ENCODE data around the gene MYO5B. TPM values are rescaled to one million over a fixed set of nuclear protein-coding genes. Genes with fewer than 3 reads are reported as not detected.

MYO5B gene
- total RNA-seq, 2 experiments from 2014 or later = not detected

- H3K27me3 ChIP-seq (ENCODE audit: control insufficient read depth in 1 of 2, insufficient read depth in 2 of 2, low read length in 2 of 2) = peaks cover 0 to 13% of the 10 kb centered on the region in 2 experiments
- intact Hi-C loops (cut with DNase I, micrococcal nuclease) = no loop called here
- no peak for TF ChIP-seq CTCF (IDR thresholded peaks at IDR 0.05)
- peaks cover 0 to 4% of the 10 kb centered on the region in 2 experiments for H3K9me3 ChIP-seq (ENCODE audit: control insufficient read depth in 1 of 2, insufficient read depth in 1 of 2, low read length in 2 of 2)
- Mint-ChIP-seq H3K36me3 (ENCODE audit: low read depth) (no peaks in the 10 kb centered on the region), H3K4me1 (ENCODE audit: low read depth) (no peaks in the 10 kb centered on the region), H3K27me3 (peaks cover 76% of the 10 kb centered on the region), H3K9me3 (peaks cover 4% of the 10 kb centered on the region), H3K4me3 (no peak overlapping the region), H3K27ac (no peak overlapping the region)
- H3K36me3 ChIP-seq (ENCODE audit: insufficient read depth, low read length) = no peaks in the 10 kb centered on the region
- H3K4me1 ChIP-seq (ENCODE audit: insufficient read depth, low read length) = no peaks in the 10 kb centered on the region
- no peak overlapping the region for H3K4me3 ChIP-seq (ENCODE audit: low read length)
- ChIA-PET POLR2A (no interaction called here), CTCF (no interaction called here)
- DNase-seq (no peak), ATAC-seq (ENCODE audit: poor library complexity) (no peak)
- H3K27ac ChIP-seq (ENCODE audit: low read depth in 1 of 2, low read length in 2 of 2) = no peak overlapping the region
These were observed 56.5 kb downstream of the MYO5B start for GRCh38 chr18:50138181-50139064.

GRCh38 chr18:50135903-50136302 lies 59.0 kb downstream of the MYO5B start:
- H3K36me3 Mint-ChIP-seq (ENCODE audit: low read depth) = no peaks in the 10 kb centered on the region
- intact Hi-C loops (cut with DNase I, micrococcal nuclease) = no loop called here
- Histone ChIP-seq H3K36me3 (ENCODE audit: insufficient read depth, low read length) (no peaks in the 10 kb centered on the region), H3K27me3 (ENCODE audit: control insufficient read depth in 1 of 2, insufficient read depth in 2 of 2, low read length in 2 of 2) (peaks cover 0 to 4% of the 10 kb centered on the region in 2 experiments), H3K9me3 (ENCODE audit: control insufficient read depth in 1 of 2, insufficient read depth in 1 of 2, low read length in 2 of 2) (peaks cover 0 to 4% of the 10 kb centered on the region in 2 experiments), H3K27ac (ENCODE audit: low read depth in 1 of 2, low read length in 2 of 2) (no peak overlapping the region), H3K4me1 (ENCODE audit: insufficient read depth, low read length) (no peaks in the 10 kb centered on the region), H3K4me3 (ENCODE audit: low read length) (no peak overlapping the region)
- POLR2A ChIA-PET = no interaction called here
- no peak for TF ChIP-seq CTCF (IDR thresholded peaks at IDR 0.05)
- H3K4me1 Mint-ChIP-seq (ENCODE audit: low read depth) = no peaks in the 10 kb centered on the region
- peaks cover 76% of the 10 kb centered on the region for H3K27me3 Mint-ChIP-seq
- peaks cover 4% of the 10 kb centered on the region for H3K9me3 Mint-ChIP-seq
- H3K4me3 Mint-ChIP-seq = no peak overlapping the region
- CTCF ChIA-PET = no interaction called here
- no peak for ATAC-seq (ENCODE audit: poor library complexity)
- DNase-seq = no peak
- no peak overlapping the region for H3K27ac Mint-ChIP-seq

GRCh38 chr18:50133526-50133925 lies 61.4 kb downstream of the MYO5B start:
- ChIA-PET POLR2A (no interaction called here), CTCF (no interaction called here)
- DNase-seq (no peak), ATAC-seq (ENCODE audit: poor library complexity) (no peak)
- Histone ChIP-seq H3K9me3 (ENCODE audit: control insufficient read depth in 1 of 2, insufficient read depth in 1 of 2, low read length in 2 of 2) (peaks cover 0 to under 1% of the 10 kb centered on the region in 2 experiments), H3K36me3 (ENCODE audit: insufficient read depth, low read length) (no peaks in the 10 kb centered on the region), H3K4me3 (ENCODE audit: low read length) (no peak overlapping the region), H3K27ac (ENCODE audit: low read depth in 1 of 2, low read length in 2 of 2) (no peak overlapping the region), H3K27me3 (ENCODE audit: control insufficient read depth in 1 of 2, insufficient read depth in 2 of 2, low read length in 2 of 2) (peaks cover 3 to 4% of the 10 kb centered on the region in 2 experiments), H3K4me1 (ENCODE audit: insufficient read depth, low read length) (no peaks in the 10 kb centered on the region)
- H3K4me3 Mint-ChIP-seq = no peak overlapping the region
- H3K27ac Mint-ChIP-seq = no peak overlapping the region
- no peaks in the 10 kb centered on the region for H3K4me1 Mint-ChIP-seq (ENCODE audit: low read depth)
- intact Hi-C loops (cut with DNase I, micrococcal nuclease) = no loop called here
- TF ChIP-seq CTCF (IDR thresholded peaks at IDR 0.05) = no peak
- peaks cover 4% of the 10 kb centered on the region for H3K9me3 Mint-ChIP-seq
- peaks cover 77% of the 10 kb centered on the region for H3K27me3 Mint-ChIP-seq
- no peaks in the 10 kb centered on the region for H3K36me3 Mint-ChIP-seq (ENCODE audit: low read depth)
